Body of pancreas (tissue), 4 donors: Measurements from ENCODE around the gene MAX. TPM values are rescaled to one million over a fixed set of nuclear protein-coding genes. Genes with fewer than 3 reads are reported as not detected.

Experiments
- ATAC-seq: fragments of 150-250 bp; one replicate; pipeline ENCODE4 v1.9.1; 2016
- DNase-seq, 4 donors: peaks; one replicate each; pipeline ENCODE4 v3.0.0-alpha.2; 2019
- H3K27ac ChIP-seq, 4 donors: fragments of 200-600 bp; sonication (generic); 1 replicate in 3 of 4; 2 replicates in 1 of 4; pipeline versions ENCODE4 v1.5.1 to v1.6.1; 2016 to 2019; ENCODE audit warnings: mild to moderate bottlenecking in 1 of 4, mixed read lengths in 1 of 4, moderate library complexity in 1 of 4
- H3K27me3 ChIP-seq, 2 donors: fragments of 200-600 bp; sonication (generic); one replicate each; pipeline ENCODE4 v1.6.0; 2016; ENCODE audit warnings: mild to moderate bottlenecking in 1 of 2
- H3K36me3 ChIP-seq, 2 donors: fragments of 200-600 bp; sonication (generic); replicated peaks in 1 of 2; 2 replicates each; pipeline ENCODE4 v1.5.1; 2016; ENCODE audit warnings: low read depth in 2 of 2; ENCODE audit not compliant: insufficient read depth in 1 of 2
- H3K4me1 ChIP-seq: fragments of 200-600 bp; sonication (generic); one replicate; pipeline ENCODE4 v1.6.0; 2016
- H3K4me3 ChIP-seq, 2 donors: fragments of 200-600 bp; sonication (generic); 1 replicate in 1 of 2; 2 replicates in 1 of 2; pipeline ENCODE4 v1.5.1; 2016 to 2019
- H3K9me3 ChIP-seq, 3 donors: fragments of 200-600 bp; sonication (generic); 1 replicate in 2 of 3; 2 replicates in 1 of 3; pipeline ENCODE4 v1.5.1; 2016
- CTCF ChIP-seq, 7 experiments: fragments of 450-650 bp in 4 of 7; fragments of 200-600 bp in 3 of 7; sonication (generic) in 3 of 7; IDR thresholded peaks; one replicate each; pipeline ENCODE4 v1.5.1; 2016 to 2019; ENCODE audit warnings: antibody characterized with exemption in 7 of 7
- POLR2A ChIP-seq, 3 donors: fragments of 450-650 bp; IDR thresholded peaks; one replicate each; pipeline ENCODE4 v1.6.1; 2016; ENCODE audit warnings: antibody characterized with exemption in 3 of 3, mild to moderate bottlenecking in 2 of 3
- WGBS, 2 donors: methylation state at CpG; one replicate each; pipeline ENCODE4 v1.1.5; 2017; 5-methylcytosine and 5-hydroxymethylcytosine counted together
- intact Hi-C: fragments of 100-400 bp; cut with DNase I; formaldehyde crosslinking; loops from one replicate; pipeline ENCODE4 v1.15.1; 2023
- total RNA-seq, 2 donors: library from RNA; depleted of rRNA; stranded (reverse); fragments of >200 nt; gene quantifications; one replicate each; pipeline ENCODE4 v1.1.0, GENCODE V29; 2016

MAX gene
- total RNA-seq, 2 donors from 2014 or later = 28.8 to 30.0 TPM

- WGBS, 2 donors = 85 to 92% methylated on average over 8 to 9 of the region's 9 CpGs
- peak in 1 of 4 donors; percentile 64 for DNase-seq
- H3K4me1 ChIP-seq = peaks cover 6% of the 10 kb centered on the region
- no peaks in the 10 kb centered on the region for H3K9me3 ChIP-seq
- H3K4me3 ChIP-seq = no peak overlapping the region
- no peak for ATAC-seq
- intact Hi-C loops = no loop called here
- no peak overlapping the region for H3K27ac ChIP-seq
- peaks cover 5% of the 10 kb centered on the region in 2 donors for H3K36me3 ChIP-seq
- H3K27me3 ChIP-seq = no peaks in the 10 kb centered on the region
- TF ChIP-seq CTCF (IDR thresholded peaks at IDR 0.05) (no peak), POLR2A (IDR thresholded peaks at IDR 0.05) (no peak)
These were observed 57.7 kb downstream of the MAX start for GRCh38 chr14:65044596-65044959.

- peak overlapping the region in 1 of 4 donors; percentile 43 for H3K27ac ChIP-seq
These were observed 58.3 kb downstream of the MAX start for GRCh38 chr14:65043893-65044595.

GRCh38 chr14:65042731-65043372 lies 59.5 kb downstream of the MAX start:
- H3K27me3 ChIP-seq = no peaks in the 10 kb centered on the region
- H3K27ac ChIP-seq = no peak overlapping the region
- no peak for TF ChIP-seq CTCF (IDR thresholded peaks at IDR 0.05)
- no peak for TF ChIP-seq POLR2A (IDR thresholded peaks at IDR 0.05)
- H3K9me3 ChIP-seq = no peaks in the 10 kb centered on the region
- ATAC-seq (no peak), DNase-seq (peak in 1 of 4 donors; percentile 30)
- intact Hi-C loops = no loop called here
- H3K36me3 ChIP-seq = peaks cover 5% of the 10 kb centered on the region in 2 donors
- peaks cover 6% of the 10 kb centered on the region for H3K4me1 ChIP-seq
- 84 to 91% methylated on average over 8 of the region's 8 CpGs for WGBS, 2 donors
- H3K4me3 ChIP-seq = no peak overlapping the region

More at GRCh38 chr14:65043893-65044595, 58.3 kb downstream of the MAX start:
- TF ChIP-seq POLR2A (IDR thresholded peaks at IDR 0.05) = no peak
- no peak for TF ChIP-seq CTCF (IDR thresholded peaks at IDR 0.05)
- Histone ChIP-seq H3K27me3 (no peaks in the 10 kb centered on the region), H3K9me3 (no peaks in the 10 kb centered on the region), H3K4me1 (peaks cover 6% of the 10 kb centered on the region), H3K36me3 (peaks cover 5% of the 10 kb centered on the region in 2 donors), H3K4me3 (no peak overlapping the region)
- WGBS, 2 donors = 90 to 92% methylated on average over 7 to 12 of the region's 12 CpGs
- DNase-seq (no peak), ATAC-seq (no peak)
- intact Hi-C loops = no loop called here

- H3K36me3 ChIP-seq = peaks cover 5% of the 10 kb centered on the region in 2 donors
- H3K27ac ChIP-seq = no peak overlapping the region
- H3K27me3 ChIP-seq = no peaks in the 10 kb centered on the region
- H3K9me3 ChIP-seq = no peaks in the 10 kb centered on the region
- intact Hi-C loops = no loop called here
- TF ChIP-seq POLR2A (IDR thresholded peaks at IDR 0.05) (no peak), CTCF (IDR thresholded peaks at IDR 0.05) (no peak)
- no peak for ATAC-seq
- peaks cover under 1% of the 10 kb centered on the region for H3K4me1 ChIP-seq
- no peak overlapping the region for H3K4me3 ChIP-seq
- WGBS, 2 donors = 88 to 90% methylated on average over 3 of the region's 3 CpGs
- no peak for DNase-seq
These were observed 60.0 kb downstream of the MAX start for GRCh38 chr14:65042296-65042695.
